GM18858 (cell line): ENCODE results near the gene YPEL1.

ENCODE experiments used
- ATAC-seq: cut with Tn5 transposase; IDR thresholded peaks from one replicate; pipeline ENCODE4 v1.9.1; 2021; ENCODE audit not compliant: unreplicated experiment

Gene YPEL1

DNA sequence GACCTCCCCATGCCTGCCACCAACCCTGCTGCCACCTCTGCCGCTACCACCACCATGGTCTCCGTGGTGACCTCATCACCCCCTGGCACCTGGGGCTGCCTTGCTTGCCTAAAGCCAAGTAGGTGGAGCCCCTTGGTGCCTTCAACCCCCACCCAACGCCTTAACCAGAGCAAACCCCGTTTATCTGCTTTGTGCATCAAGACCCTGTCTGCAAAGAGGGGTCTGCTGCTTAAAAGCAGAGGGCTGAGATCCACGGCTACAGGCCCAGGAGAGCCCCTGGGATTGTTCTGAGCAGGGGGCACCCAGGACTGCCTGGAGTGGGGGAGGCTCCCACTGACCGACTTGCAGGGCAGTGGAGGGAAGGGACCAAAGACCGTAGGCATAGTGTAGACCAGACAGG lies 74.7 kb downstream of the YPEL1 start:
- ATAC-seq = no peak

DNA sequence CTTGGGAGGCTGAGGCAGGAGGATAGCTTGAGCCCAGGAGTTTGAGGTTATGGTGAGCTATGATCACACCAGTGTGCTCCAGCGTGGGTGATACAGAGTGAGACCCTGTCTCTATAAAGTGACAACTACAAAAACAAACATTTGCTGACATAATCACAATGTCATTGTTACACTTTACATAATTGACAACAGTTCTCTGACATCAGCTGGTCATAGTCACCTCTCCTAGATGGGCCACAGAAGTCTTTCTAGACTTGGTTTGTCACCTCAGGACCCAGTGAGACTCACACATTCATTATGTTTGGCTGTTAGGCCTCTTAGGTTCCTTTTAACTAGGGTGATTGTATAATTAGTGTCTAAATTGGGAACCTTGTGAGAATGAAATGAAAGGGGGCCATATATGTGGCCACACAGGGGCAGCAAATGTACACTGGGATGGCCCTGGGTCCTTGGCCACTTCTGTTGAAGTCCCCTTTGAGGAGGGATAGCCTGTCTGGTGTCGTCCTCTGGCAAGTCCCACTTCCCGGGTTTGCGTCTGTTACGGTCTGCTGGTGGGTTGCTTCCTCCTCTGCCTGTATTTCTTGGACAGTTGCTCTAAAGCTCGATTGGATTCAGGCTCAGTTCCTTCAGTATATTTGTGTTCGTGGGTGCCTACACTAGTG lies 75.6 kb downstream of the YPEL1 start:
- ATAC-seq = no peak

DNA sequence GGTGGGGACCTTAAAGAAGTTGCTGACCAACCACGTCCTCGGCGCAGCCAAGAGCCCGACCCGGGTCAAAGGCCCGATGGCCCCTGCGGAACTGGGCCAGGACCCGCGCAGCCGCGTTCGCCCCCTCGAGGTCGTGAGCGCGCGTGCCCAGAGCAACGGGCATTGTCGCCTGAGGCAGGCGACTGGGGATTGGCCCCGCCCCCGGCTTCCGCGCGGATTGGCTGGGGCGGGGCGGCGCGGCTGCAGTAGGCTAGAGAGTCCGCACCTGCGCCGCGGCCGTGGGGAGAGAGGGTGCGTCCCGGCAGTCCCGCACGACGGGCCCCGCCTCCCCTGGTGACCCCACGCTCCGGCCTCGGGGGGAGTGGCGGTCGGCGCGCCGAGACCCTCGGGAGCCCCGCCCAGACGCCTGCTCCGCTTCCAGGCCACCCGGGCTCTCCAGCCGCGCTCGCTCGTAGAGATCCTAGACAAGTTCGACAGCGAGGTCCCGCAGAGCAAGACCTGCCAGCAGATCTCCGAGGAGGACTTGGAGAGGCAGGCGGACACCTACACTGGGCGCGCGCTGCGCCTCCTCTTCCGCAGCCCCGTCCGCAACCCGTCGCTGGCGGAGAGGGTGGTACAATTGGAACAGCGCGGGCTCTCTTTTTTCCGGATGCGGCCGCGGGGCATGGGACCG lies 78.1 kb downstream of the YPEL1 start:
- peak; percentile 52 for ATAC-seq

DNA sequence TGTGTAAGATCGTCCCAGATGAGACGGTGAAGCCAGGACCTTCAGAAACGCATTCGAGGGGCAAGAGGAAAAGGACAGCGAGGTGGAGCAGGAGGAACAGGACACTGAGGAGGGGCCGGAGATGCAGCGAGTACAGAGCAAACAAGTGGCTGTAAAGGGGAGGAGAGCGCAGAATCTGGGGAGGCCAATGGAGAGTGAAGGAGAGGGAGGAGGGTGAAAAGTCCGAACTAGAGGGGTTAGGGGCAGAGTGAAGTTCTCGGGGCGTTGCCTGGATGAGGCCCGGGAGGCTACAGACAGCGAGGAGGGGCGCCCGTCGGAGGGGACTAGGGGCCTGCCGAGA lies 78.6 kb downstream of the YPEL1 start:
- no peak for ATAC-seq

DNA sequence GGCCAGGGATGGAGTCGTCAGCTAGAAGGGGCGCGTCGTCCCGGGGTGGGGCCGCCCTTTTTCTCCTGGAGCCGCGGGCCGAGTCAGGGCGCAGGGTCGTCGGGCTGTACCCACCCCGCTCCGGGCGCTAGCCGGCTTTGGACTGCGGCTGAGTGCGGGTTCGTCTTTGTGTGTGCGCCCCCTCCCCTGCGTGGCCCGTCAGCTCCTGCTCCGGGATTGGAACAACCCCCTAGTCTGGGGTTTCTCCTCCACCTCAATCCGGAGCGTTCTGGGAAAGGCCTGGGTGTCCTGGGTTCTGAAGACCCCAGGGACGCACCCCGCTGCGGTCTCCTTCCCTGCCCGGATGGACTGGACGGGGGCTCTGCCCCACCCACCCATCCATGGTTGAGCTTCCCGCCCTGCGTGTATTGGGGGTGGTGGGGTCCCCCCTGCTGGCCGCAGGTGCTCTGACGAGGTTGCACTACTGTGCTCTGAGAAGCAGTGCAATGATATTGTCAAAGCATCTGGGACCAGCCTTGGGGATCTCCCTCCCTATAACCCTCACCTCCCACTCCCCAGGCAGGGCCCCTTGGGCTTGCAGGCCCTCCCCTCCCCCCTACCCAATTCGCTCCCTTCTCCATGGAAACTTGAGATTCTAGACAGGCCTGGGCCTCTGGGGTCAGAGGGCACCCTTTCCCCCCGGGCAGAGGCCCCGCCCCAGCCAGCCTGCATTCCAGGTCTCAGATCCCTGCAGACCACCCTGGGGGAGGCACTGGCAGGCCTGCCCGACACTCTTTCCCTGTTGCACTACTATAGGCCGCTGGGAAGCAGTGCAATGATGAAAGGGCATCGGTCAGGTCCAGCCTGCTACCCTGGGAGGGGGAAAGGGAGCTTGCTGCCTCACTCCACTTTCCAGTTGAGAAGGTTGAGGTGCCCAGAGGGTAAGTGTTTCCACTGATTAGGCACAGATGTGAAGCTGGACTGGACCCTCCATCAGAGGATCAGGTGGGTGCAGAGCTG lies 82.7 kb downstream of the YPEL1 start:
- ATAC-seq = no peak

DNA sequence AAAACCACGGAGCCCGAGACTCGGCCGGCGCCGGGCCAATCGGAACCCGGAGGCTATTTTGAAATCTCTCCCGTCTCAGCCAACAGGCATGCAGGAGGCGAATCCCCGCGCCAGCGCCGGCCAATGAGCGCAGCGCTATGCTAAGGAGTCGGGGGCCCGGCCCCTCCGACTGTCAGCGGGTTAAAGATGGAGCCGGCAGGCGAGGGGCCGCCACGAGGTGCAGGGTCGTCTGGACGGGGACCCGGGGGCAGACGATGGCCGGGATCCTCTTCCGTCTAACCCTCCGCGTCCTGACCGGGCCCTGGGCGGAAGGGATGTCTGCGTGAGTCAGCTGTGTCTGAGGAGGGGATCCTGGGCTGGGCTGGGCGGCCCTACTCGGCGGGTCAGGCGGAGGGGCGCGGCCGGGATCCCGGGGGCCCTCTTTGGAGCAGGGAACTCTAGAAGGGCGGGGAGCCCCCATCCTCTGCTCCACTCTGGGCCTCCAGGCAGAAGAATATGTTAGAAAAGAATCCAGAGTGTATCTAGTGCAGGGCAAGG lies 83.5 kb downstream of the YPEL1 start:
- ATAC-seq = peak; percentile 60

DNA sequence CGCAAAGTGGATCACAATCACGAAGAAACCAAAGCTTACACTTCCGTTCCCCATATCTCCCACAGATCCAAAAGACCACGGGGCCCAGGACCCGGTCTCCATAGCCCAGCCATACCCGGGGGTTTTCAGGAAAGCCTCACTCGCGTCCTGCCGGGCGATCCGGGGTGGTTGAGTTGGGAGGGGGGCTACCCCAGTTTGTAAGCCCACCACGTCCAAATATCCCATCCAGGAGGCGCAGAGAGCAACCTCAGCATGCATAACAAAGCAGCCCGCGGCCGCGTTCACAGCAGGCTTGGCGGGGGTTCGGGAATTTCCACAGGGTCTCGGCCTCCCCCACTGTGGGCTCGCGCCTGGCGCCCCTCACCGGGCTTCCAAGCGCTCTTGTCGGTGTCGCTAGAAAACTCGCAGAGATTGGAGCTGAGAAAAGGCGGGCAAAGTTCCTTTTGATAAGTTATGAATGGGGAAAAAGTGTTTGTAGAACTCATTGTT lies 84.0 kb downstream of the YPEL1 start:
- ATAC-seq = peak; percentile 16

DNA sequence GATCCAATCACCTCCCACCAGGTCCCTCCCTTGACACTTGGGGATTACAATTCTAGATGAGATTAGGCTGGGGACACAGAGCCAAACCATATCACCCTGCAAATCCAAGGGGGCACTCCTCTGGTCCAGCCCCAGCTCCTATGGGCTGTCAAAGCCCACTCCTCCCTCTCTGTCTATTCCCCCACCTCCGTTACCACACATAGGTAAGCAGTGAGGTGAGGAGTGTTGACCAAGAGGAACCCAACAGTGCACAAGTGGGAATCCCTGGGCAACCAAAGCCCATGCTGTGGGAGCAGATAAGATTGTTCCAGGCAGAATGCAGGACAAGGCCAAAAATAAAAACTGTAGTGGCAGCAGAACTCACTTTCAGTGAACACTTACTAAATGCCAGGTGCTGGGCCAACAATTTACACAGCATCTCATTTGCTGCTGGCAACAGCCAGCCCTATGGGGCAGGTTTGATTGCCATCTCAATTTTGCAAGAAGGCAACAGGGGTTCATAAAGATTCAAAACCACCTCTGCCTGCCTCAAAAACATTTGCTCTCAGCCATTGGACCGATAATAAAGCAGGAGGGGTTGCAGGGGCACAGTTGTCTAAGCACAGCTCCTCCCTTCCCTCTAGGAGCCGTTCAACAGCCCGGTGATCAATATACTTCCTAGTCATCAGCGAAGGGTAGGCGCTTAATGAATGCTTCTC lies 84.6 kb downstream of the YPEL1 start:
- no peak for ATAC-seq

DNA sequence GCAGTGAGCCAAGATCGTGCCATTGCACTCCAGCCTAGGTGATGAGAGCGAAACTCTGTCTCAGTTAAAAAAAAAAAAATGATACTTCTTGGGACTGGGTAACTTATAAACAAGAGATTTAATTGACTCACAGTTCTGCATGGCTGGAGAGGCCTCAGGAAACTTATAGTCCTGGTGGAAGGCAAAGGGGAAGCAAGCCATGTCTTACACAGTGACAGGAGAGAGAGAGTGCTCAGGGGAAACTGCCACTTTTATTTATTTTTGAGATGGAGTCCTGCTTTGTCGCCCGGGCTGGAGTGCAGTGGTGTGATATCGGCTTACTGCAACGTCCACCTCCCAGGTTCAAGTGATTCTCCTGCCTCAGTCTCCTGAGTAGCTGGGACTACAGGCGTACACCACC lies 85.3 kb downstream of the YPEL1 start:
- no peak for ATAC-seq
